Spleen (tissue), 11 donors: ENCODE measurements around the gene ACTG1. TPM values are rescaled to one million over a fixed set of nuclear protein-coding genes. Genes with fewer than 3 reads are reported as not detected.
A peak's percentile ranks its signal among the peaks of the same experiment; 100 is the strongest.

Experiments
- DNase-seq: peaks from one replicate; pipeline ENCODE4 v3.0.0-alpha.2; 2020
- H3K27ac ChIP-seq, 8 donors: fragments of 200-600 bp; sonication (generic) in 7 of 8; 1 replicate in 4 of 8; 2 replicates in 4 of 8; pipeline versions ENCODE4 v1.5.0 to v1.8.0; 2016 to 2021; ENCODE audit warnings: inconsistent platforms in 4 of 8, mild to moderate bottlenecking in 4 of 8, moderate library complexity in 1 of 8
- H3K27me3 ChIP-seq, 7 donors: fragments of 200-600 bp; sonication (generic) in 6 of 7; replicated peaks in 1 of 7; 1 replicate in 4 of 7; 2 replicates in 3 of 7; pipeline versions ENCODE4 v1.5.0 to v1.8.0; 2016 to 2021; ENCODE audit warnings: inconsistent platforms in 3 of 7, mild to moderate bottlenecking in 1 of 7
- H3K36me3 ChIP-seq, 6 donors: fragments of 200-600 bp; sonication (generic) in 5 of 6; 1 replicate in 4 of 6; 2 replicates in 2 of 6; pipeline versions ENCODE4 v1.5.0 to v1.8.0; 2016 to 2021; ENCODE audit warnings: inconsistent platforms in 2 of 6
- H3K4me1 ChIP-seq, 6 donors: fragments of 200-600 bp; sonication (generic) in 5 of 6; 1 replicate in 3 of 6; 2 replicates in 3 of 6; pipeline versions ENCODE4 v1.5.0 to v1.8.0; 2016 to 2021; ENCODE audit warnings: inconsistent platforms in 3 of 6
- H3K4me3 ChIP-seq, 8 donors: fragments of 200-600 bp; sonication (generic) in 7 of 8; 1 replicate in 4 of 8; 2 replicates in 4 of 8; pipeline versions ENCODE4 v1.5.0 to v1.8.0; 2016 to 2021; ENCODE audit warnings: inconsistent platforms in 4 of 8, mild to moderate bottlenecking in 4 of 8, moderate library complexity in 2 of 8
- H3K9me3 ChIP-seq, 8 donors: fragments of 200-600 bp; sonication (generic) in 7 of 8; 1 replicate in 4 of 8; 2 replicates in 4 of 8; pipeline versions ENCODE4 v1.5.0 to v1.8.0; 2016 to 2021; ENCODE audit warnings: inconsistent platforms in 4 of 8
- POLR2A ChIP-seq, 3 donors: fragments of 450-650 bp; IDR thresholded peaks; one replicate each; pipeline ENCODE4 v1.5.1; 2017; ENCODE audit warnings: antibody characterized with exemption in 3 of 3, mild to moderate bottlenecking in 1 of 3
- POLR2AphosphoS5 ChIP-seq, 3 donors: sonication (generic); formaldehyde crosslinking; IDR thresholded peaks; one replicate each; pipeline ENCODE4 v1.5.1; 2017; ENCODE audit warnings: antibody characterized with exemption in 3 of 3
- WGBS, 5 donors: extraction: QIAGEN DNeasy Blood & Tissue Kit in 3 of 5; methylation state at CpG; one replicate each; pipeline versions ENCODE4 v1.1.5 to v1.1.7; 2013 to 2018; 5-methylcytosine and 5-hydroxymethylcytosine counted together
- intact Hi-C: fragments of 100-400 bp; cut with DNase I; formaldehyde crosslinking; loops from one replicate; pipeline ENCODE4 v1.15.0; 2023; ENCODE audit warnings: low total_unique reads
- polyA plus RNA-seq, 3 donors: library from polyadenylated mRNA; stranded (reverse); fragments of 200-250 nt; gene quantifications; one replicate each; pipeline ENCODE4 v1.2.1, GENCODE V29; 2013
- total RNA-seq, 7 donors: library from RNA; depleted of rRNA in 3 of 7; stranded (reverse); fragments of >200 nt in 3 of 7; fragmentation: NEBNext Ultra II Directional in 4 of 7; extraction: Animal tissue kit (Norgen Biotek cat#: 25700) in 4 of 7; gene quantifications; one replicate each; pipeline versions ENCODE4 v1.1.0 to v1.2.1, GENCODE V29; 2016 to 2021
- TF ChIP-seq, protein P1 (sequence below), 11 experiments: fragments of 200-600 bp in 7 of 11; fragments of 450-650 bp in 4 of 11; sonication (generic) in 4 of 11; IDR thresholded peaks in 8 of 11; conservative IDR thresholded peaks in 3 of 11; 1 replicate in 7 of 11; 2 replicates in 4 of 11; pipeline versions ENCODE4 v1.4.0 to v1.8.0; 2016 to 2021; ENCODE audit warnings: antibody characterized with exemption in 11 of 11, inconsistent platforms in 4 of 11, mild to moderate bottlenecking in 1 of 11
- donor health status: healthy with polysubstance abuse.
- donor health status: DM: no; HTN: no; CAD: no; lungs with moderate emphysema.
- donor health status: DM: no; HTN: no; CAD: no.
- donor health status: Bipolar disorder and iron deficiency.
- donor health status: healthy.
- donor health status: DM: no; HTN: no; CAD: no.
- donor health status: DM: yes; HTN: yes; CAD: no.

Gene ACTG1
- total and polyA plus RNA-seq, 10 donors: 1,119 to 6,270 (median 2,106) TPM

- 90 to 98% (median 95%) methylated on average over 8 to 16 of the region's 16 CpGs for WGBS, 5 donors
- Histone ChIP-seq H3K27ac (no peak overlapping the region), H3K4me3 (no peak overlapping the region), H3K9me3 (no peaks in the 10 kb centered on the region), H3K27me3 (no peaks in the 10 kb centered on the region), H3K4me1 (peaks cover 0 to 18% (median 7%) of the 10 kb centered on the region in 6 donors), H3K36me3 (peaks cover 4 to 98% (median 90%) of the 10 kb centered on the region in 6 donors)
- DNase-seq: no peak
- TF ChIP-seq, protein P1, sequence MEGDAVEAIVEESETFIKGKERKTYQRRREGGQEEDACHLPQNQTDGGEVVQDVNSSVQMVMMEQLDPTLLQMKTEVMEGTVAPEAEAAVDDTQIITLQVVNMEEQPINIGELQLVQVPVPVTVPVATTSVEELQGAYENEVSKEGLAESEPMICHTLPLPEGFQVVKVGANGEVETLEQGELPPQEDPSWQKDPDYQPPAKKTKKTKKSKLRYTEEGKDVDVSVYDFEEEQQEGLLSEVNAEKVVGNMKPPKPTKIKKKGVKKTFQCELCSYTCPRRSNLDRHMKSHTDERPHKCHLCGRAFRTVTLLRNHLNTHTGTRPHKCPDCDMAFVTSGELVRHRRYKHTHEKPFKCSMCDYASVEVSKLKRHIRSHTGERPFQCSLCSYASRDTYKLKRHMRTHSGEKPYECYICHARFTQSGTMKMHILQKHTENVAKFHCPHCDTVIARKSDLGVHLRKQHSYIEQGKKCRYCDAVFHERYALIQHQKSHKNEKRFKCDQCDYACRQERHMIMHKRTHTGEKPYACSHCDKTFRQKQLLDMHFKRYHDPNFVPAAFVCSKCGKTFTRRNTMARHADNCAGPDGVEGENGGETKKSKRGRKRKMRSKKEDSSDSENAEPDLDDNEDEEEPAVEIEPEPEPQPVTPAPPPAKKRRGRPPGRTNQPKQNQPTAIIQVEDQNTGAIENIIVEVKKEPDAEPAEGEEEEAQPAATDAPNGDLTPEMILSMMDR (IDR thresholded peaks at IDR 0.05 in 8 of 11, conservative IDR thresholded peaks at IDR 0.05 in 3 of 11): no peak
- TF ChIP-seq POLR2A (IDR thresholded peaks at IDR 0.05) (no peak), POLR2AphosphoS5 (IDR thresholded peaks at IDR 0.05) (no peak)
- intact Hi-C loops: no loop called here
Measured at GRCh38 chr17:81544281-81544974, 31.8 kb upstream of the ACTG1 start.

- no peaks in the 10 kb centered on the region for H3K9me3 ChIP-seq
- intact Hi-C loops: no loop called here
- TF ChIP-seq, protein P1 (IDR thresholded peaks at IDR 0.05 in 8 of 11, conservative IDR thresholded peaks at IDR 0.05 in 3 of 11): no peak
- peak in 1 of 3 donors; percentile 45 for TF ChIP-seq POLR2AphosphoS5 (IDR thresholded peaks at IDR 0.05)
- 92 to 100% (median 98%) methylated on average over 11 to 15 of the region's 15 CpGs for WGBS, 5 donors
- no peak overlapping the region for H3K4me3 ChIP-seq
- no peak overlapping the region for H3K27ac ChIP-seq
- peaks cover 0 to 12% (median 2%) of the 10 kb centered on the region in 6 donors for H3K4me1 ChIP-seq
- DNase-seq: no peak
- H3K36me3 ChIP-seq: peaks cover 4 to 98% (median 94%) of the 10 kb centered on the region in 6 donors
- no peaks in the 10 kb centered on the region for H3K27me3 ChIP-seq
Measured at GRCh38 chr17:81543756-81544155, 31.2 kb upstream of the ACTG1 start.

DNA sequence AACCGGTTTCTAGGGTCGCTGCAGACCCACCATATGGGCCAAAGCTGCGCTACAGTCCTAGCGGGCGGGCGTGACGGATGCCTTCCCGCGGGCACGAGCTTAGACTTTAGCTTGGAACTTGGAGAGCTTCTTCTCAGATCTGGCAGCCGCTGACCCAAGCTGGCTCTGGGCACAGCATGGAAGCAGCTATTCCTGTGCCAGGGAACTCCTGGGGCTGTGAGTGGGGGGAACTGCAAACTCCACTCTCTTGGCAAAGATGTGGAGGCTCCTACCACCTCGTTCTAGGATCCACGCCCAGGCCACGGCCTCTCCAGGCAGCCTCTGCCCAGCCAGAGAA lies 30.7 kb upstream of the ACTG1 start:
- TF ChIP-seq POLR2AphosphoS5 (IDR thresholded peaks at IDR 0.05): no peak
- TF ChIP-seq POLR2A (IDR thresholded peaks at IDR 0.05): no peak
- TF ChIP-seq, protein P1 (IDR thresholded peaks at IDR 0.05 in 8 of 11, conservative IDR thresholded peaks at IDR 0.05 in 3 of 11): no peak
- Histone ChIP-seq H3K9me3 (no peaks in the 10 kb centered on the region), H3K4me3 (no peak overlapping the region), H3K36me3 (peaks cover 4 to 98% (median 95%) of the 10 kb centered on the region in 6 donors), H3K27me3 (peaks cover 0 to 1% (median 0%) of the 10 kb centered on the region in 7 donors), H3K27ac (no peak overlapping the region), H3K4me1 (peaks cover 0 to 9% (median 0%) of the 10 kb centered on the region in 6 donors)
- DNase-seq: no peak
- intact Hi-C loops: no loop called here
- 95 to 98% (median 96%) methylated on average over 14 of the region's 14 CpGs for WGBS, 5 donors

DNA sequence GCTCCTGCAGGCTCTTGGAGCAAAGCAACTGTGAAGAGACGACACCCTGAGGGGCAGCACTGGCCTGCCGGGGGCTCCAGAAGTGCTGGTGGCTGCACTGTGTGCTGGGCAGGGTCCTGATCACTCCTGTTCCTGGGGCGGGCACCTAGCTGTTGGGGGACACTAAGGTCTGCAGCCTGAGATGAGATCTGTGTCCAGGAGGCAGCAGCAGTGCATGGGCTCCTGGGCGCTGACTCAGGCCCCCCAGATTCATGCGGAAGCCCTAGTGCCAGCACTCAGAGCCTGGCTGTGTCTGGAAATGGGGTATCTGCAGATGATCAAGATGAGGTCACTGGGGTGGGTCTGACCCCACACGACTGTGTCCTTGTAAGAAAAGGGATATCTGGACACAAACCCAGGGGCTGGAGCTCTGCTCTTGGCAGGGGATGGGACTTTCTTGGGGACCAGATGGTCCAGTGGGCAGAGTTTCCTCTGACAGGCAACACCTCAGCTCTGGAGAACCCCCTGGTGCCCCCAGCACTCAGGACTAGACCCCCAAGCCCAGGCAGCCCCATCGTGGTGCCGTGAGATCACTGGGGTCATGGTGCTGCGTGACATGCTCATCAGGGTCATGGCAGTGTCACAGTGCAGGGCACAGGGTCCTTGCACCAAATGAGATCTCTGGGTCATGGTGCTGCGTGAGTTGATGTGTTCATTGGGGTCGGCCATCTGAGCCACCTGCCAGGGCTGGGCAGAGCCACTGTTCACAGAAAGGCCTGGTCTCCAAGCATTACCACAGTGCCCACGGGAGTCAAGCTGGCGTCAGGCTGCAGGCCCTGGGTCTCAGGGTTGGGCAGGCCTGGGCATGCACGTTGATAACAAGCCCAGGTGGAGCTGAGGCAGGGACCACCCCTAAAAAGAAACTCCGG lies 30.1 kb upstream of the ACTG1 start:
- 91 to 94% (median 91%) methylated on average over 9 to 15 of the region's 15 CpGs for WGBS, 5 donors
- Histone ChIP-seq H3K4me1 (peaks cover 1 to 9% (median 4%) of the 10 kb centered on the region in 6 donors), H3K27ac (no peak overlapping the region), H3K9me3 (no peaks in the 10 kb centered on the region), H3K36me3 (peaks cover 4 to 96% (median 93%) of the 10 kb centered on the region in 6 donors), H3K4me3 (no peak overlapping the region), H3K27me3 (peaks cover 0 to 7% (median 1%) of the 10 kb centered on the region in 7 donors)
- intact Hi-C loops: no loop called here
- no peak for DNase-seq
- no peak for TF ChIP-seq POLR2A (IDR thresholded peaks at IDR 0.05)
- TF ChIP-seq POLR2AphosphoS5 (IDR thresholded peaks at IDR 0.05): peak in 1 of 3 donors; percentile 35
- TF ChIP-seq, protein P1 (IDR thresholded peaks at IDR 0.05 in 8 of 11, conservative IDR thresholded peaks at IDR 0.05 in 3 of 11): no peak
